ENCODE measurements around the gene WWP2.

DNA sequence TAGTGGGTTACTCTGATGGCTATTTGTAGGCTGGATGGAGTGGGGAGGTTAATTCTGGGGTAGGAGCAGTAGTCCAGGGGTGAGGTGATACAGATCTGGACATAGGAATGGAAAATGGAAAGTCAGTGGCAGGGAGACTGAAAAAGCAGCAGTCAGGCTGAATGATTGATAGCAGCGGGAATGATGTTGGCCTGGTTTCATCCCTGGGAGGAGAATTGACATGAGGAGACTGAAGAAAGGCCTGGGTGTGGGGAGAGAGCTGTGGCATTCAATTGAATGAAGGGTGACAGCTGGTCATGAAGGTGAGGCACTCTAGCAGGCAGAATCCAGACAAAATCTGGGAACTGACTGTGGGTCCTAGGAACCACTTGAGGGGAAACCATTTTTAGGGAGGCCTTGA is 154.3 kb downstream of the WWP2 start:
- TF ChIP-seq POLR2A (IDR thresholded peaks at IDR 0.05; ENCODE audit: low read depth, low read length) (no peak), EZH2 (IDR thresholded peaks at IDR 0.05; ENCODE audit: borderline replicate concordance, low read depth, low read length, severe bottlenecking) (no peak), POLR2AphosphoS5 (IDR thresholded peaks at IDR 0.05; ENCODE audit: insufficient read depth, low read depth, low read length) (no peak), JUN (IDR thresholded peaks at IDR 0.05; ENCODE audit: borderline replicate concordance, insufficient read depth, insufficient read length, low read depth) (no peak), FOS (IDR thresholded peaks at IDR 0.05; ENCODE audit: borderline replicate concordance, insufficient read depth, low read length) (no peak), GATA2 (IDR thresholded peaks at IDR 0.05; ENCODE audit: insufficient read depth, insufficient read length, low read depth, low read length) (no peak), MYC (IDR thresholded peaks at IDR 0.05; ENCODE audit: low read depth, low read length) (no peak)
- TF ChIP-seq, protein P1, sequence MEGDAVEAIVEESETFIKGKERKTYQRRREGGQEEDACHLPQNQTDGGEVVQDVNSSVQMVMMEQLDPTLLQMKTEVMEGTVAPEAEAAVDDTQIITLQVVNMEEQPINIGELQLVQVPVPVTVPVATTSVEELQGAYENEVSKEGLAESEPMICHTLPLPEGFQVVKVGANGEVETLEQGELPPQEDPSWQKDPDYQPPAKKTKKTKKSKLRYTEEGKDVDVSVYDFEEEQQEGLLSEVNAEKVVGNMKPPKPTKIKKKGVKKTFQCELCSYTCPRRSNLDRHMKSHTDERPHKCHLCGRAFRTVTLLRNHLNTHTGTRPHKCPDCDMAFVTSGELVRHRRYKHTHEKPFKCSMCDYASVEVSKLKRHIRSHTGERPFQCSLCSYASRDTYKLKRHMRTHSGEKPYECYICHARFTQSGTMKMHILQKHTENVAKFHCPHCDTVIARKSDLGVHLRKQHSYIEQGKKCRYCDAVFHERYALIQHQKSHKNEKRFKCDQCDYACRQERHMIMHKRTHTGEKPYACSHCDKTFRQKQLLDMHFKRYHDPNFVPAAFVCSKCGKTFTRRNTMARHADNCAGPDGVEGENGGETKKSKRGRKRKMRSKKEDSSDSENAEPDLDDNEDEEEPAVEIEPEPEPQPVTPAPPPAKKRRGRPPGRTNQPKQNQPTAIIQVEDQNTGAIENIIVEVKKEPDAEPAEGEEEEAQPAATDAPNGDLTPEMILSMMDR (IDR thresholded peaks at IDR 0.05; ENCODE audit: extremely low read depth in 1 of 2, insufficient read depth in 1 of 2, low read depth in 1 of 2, low read length in 2 of 2) = no peak
- TF ChIP-seq, protein P2, sequence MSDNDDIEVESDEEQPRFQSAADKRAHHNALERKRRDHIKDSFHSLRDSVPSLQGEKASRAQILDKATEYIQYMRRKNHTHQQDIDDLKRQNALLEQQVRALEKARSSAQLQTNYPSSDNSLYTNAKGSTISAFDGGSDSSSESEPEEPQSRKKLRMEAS (IDR thresholded peaks at IDR 0.05; ENCODE audit: insufficient read depth, insufficient read length) = no peak

Data from endothelial cell of umbilical vein (primary cell).